Smooth muscle cell (in vitro differentiated cells): ENCODE measurements around the gene GNB4. TPM values are rescaled to one million over a fixed set of nuclear protein-coding genes. Genes with fewer than 3 reads are reported as not detected.

ENCODE experiments used
- DNase-seq: peaks from one replicate; lab custom pipeline; 2025; ENCODE audit not compliant: unreplicated experiment; lab: John Stamatoyannopoulos, UW
- H2AFZ ChIP-seq: fragments of 200-600 bp; sonication (generic); 2 replicates; pipeline ENCODE4 v1.6.0; 2016; ENCODE audit warnings: antibody characterized with exemption, low read depth, mild to moderate bottlenecking
- H3F3A ChIP-seq: fragments of 200-600 bp; sonication (generic); 2 replicates; pipeline ENCODE4 v1.6.0; 2017; ENCODE audit warnings: antibody characterized with exemption, low read depth
- H3K27ac ChIP-seq: fragments of 200-600 bp; sonication (generic); 2 replicates; pipeline ENCODE4 v1.5.1; 2016; ENCODE audit warnings: low read depth, mild to moderate bottlenecking
- H3K27me3 ChIP-seq: fragments of 200-600 bp; sonication (generic); 2 replicates; pipeline ENCODE4 v1.6.1; 2016; ENCODE audit warnings: low read depth, mild to moderate bottlenecking
- H3K36me3 ChIP-seq: fragments of 200-600 bp; sonication (generic); 2 replicates; pipeline ENCODE4 v1.5.1; 2016; ENCODE audit warnings: low read depth
- H3K4me1 ChIP-seq: fragments of 200-600 bp; sonication (generic); 2 replicates; pipeline ENCODE4 v1.5.1; 2016; ENCODE audit warnings: low read depth
- H3K4me2 ChIP-seq: fragments of 200-600 bp; sonication (generic); 2 replicates; pipeline ENCODE4 v1.6.0; 2016; ENCODE audit warnings: mild to moderate bottlenecking
- H3K4me3 ChIP-seq: fragments of 200-600 bp; sonication (generic); 2 replicates; pipeline ENCODE4 v1.5.1; 2016; ENCODE audit warnings: mild to moderate bottlenecking
- H3K79me2 ChIP-seq: fragments of 200-600 bp; sonication (generic); 2 replicates; pipeline ENCODE4 v1.6.0; 2016; ENCODE audit warnings: low read depth, mild to moderate bottlenecking
- H3K9ac ChIP-seq: fragments of 200-600 bp; sonication (generic); 2 replicates; pipeline ENCODE4 v1.6.0; 2016; ENCODE audit warnings: low read depth
- H3K9me3 ChIP-seq: fragments of 200-600 bp; sonication (generic); replicated peaks from 2 replicates; pipeline ENCODE4 v1.5.1; 2016; ENCODE audit warnings: low read depth
- H4K20me1 ChIP-seq: fragments of 200-600 bp; sonication (generic); 2 replicates; pipeline ENCODE4 v1.6.0; 2016; ENCODE audit warnings: low read depth
- WGBS: methylation state at CpG from one replicate; pipeline ENCODE4 v1.1.7; 2016; ENCODE audit warnings: low lambda C conversion rate; 5-methylcytosine and 5-hydroxymethylcytosine counted together
- polyA plus RNA-seq: library from polyadenylated mRNA; unstranded; fragments of >200 nt; fragmentation: Nextera tagmentation; extraction: Ambion mirVana; gene quantifications from 2 replicates; pipeline ENCODE4 v1.2.1, GENCODE V29; 2016
- total RNA-seq: library from RNA; depleted of rRNA; stranded (reverse); fragments of >200 nt; gene quantifications from 2 replicates; pipeline ENCODE4 v1.2.3, GENCODE V29; 2014
- TF ChIP-seq, protein P1 (sequence below): fragments of 200-600 bp; sonication (generic); IDR thresholded peaks from 2 replicates; pipeline ENCODE4 v1.5.1; 2017; ENCODE audit warnings: borderline replicate concordance, mild to moderate bottlenecking, antibody characterized with exemption; ENCODE audit not compliant: insufficient read depth, poor library complexity, severe bottlenecking

The GNB4 gene
- total and polyA plus RNA-seq, 2 experiments from 2014 or later: 33.1 to 56.2 TPM

DNA sequence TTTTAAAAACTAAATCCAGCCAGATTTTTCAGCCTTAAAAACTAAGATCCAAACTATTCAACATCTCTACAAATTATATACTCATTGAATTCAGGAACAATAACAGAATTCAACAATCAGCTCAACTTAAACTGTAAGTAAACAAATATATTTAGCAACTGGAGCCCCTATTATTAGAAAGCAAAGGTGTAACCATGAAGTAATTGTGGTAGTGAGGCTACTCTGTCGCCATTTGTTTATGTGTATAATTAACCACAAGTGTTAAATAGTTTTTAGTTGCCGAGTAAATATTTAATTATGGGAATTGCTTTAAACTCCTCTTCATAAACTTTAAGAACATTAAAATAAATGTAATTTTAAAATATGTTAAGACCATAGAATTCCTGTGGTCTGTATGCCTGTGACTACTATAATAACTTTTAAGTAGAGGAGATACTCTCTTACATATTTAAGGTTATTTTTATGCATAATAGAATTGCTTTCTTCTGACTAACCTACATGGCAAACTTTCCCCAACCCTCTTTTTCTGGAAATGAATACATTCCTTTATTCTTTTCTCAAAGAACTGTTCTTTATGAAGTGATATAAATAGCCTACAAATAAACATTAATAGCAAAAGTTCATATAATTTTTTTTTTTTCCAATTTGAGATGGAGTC is 52.6 kb downstream of the GNB4 start:
- H3K27ac ChIP-seq: no peak overlapping the region
- H3F3A ChIP-seq: no peaks in the 10 kb centered on the region
- no peaks in the 10 kb centered on the region for H3K4me1 ChIP-seq
- no peak overlapping the region for H3K9ac ChIP-seq
- no peaks in the 10 kb centered on the region for H4K20me1 ChIP-seq
- H3K4me2 ChIP-seq: no peak overlapping the region
- H2AFZ ChIP-seq: no peak overlapping the region
- H3K27me3 ChIP-seq: no peaks in the 10 kb centered on the region
- H3K9me3 ChIP-seq: no peaks in the 10 kb centered on the region
- no peak for DNase-seq
- WGBS: 91% methylated on average over 2 of the region's 2 CpGs
- peaks cover 5% of the 10 kb centered on the region for H3K79me2 ChIP-seq
- peaks cover 14% of the 10 kb centered on the region for H3K36me3 ChIP-seq
- TF ChIP-seq, protein P1, sequence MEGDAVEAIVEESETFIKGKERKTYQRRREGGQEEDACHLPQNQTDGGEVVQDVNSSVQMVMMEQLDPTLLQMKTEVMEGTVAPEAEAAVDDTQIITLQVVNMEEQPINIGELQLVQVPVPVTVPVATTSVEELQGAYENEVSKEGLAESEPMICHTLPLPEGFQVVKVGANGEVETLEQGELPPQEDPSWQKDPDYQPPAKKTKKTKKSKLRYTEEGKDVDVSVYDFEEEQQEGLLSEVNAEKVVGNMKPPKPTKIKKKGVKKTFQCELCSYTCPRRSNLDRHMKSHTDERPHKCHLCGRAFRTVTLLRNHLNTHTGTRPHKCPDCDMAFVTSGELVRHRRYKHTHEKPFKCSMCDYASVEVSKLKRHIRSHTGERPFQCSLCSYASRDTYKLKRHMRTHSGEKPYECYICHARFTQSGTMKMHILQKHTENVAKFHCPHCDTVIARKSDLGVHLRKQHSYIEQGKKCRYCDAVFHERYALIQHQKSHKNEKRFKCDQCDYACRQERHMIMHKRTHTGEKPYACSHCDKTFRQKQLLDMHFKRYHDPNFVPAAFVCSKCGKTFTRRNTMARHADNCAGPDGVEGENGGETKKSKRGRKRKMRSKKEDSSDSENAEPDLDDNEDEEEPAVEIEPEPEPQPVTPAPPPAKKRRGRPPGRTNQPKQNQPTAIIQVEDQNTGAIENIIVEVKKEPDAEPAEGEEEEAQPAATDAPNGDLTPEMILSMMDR: no peak
- H3K4me3 ChIP-seq: no peak overlapping the region

DNA sequence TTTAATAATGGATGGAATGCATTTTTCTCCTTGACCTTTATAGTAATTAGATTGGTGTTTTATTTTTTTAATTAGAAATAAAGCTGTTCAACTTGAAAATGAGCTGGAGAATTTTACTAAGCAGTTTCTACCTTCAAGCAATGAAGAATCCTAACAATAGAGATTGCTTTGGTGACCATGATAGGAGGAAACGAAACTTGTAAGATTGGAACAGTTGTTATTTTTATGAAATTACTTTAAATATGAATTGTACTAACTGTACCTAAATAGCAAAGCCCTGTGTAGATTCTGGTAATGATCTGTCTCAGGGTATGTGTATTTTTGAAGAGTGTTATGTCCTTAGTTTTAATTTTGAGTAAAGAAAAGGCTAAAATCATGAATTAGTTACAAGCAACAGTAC is 59.4 kb downstream of the GNB4 start:
- H3K27me3 ChIP-seq: no peaks in the 10 kb centered on the region
- DNase-seq: no peak

DNA sequence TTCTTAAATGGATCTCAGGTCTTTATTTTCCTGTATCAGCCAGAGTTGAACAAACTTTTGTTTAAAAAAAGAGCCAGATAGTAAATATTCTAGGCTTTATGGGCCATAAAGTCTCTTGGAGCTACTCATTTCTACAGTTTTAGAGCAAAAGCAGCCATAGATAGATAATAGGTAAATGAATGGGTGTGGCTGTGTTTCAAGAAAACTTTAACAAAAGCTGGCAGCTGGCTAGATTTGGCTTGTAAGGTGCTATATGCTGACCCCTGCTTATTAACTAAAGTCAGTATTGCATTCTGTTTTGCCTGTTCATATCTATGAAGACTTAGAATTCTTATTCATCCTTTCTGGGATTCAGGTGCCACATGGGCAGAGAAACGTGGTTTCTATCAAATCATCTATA is 74.8 kb downstream of the GNB4 start:
- no peaks in the 10 kb centered on the region for H3K9me3 ChIP-seq
- no peak overlapping the region for H2AFZ ChIP-seq
- no peaks in the 10 kb centered on the region for H3K27me3 ChIP-seq
- H3K4me3 ChIP-seq: no peak overlapping the region
- H3K4me2 ChIP-seq: no peak overlapping the region
- no peak for DNase-seq
- H3K27ac ChIP-seq: no peak overlapping the region
- WGBS: 100% methylated on average over 1 of the region's 1 CpG
- no peaks in the 10 kb centered on the region for H3K4me1 ChIP-seq
- H4K20me1 ChIP-seq: no peaks in the 10 kb centered on the region
- no peak overlapping the region for H3K9ac ChIP-seq
- H3K36me3 ChIP-seq: peaks cover 30% of the 10 kb centered on the region
- no peaks in the 10 kb centered on the region for H3F3A ChIP-seq
- TF ChIP-seq, protein P1: no peak
- no peaks in the 10 kb centered on the region for H3K79me2 ChIP-seq

More for the DNA sequence above, 59.4 kb downstream of the GNB4 start:
- no peak overlapping the region for H3K4me3 ChIP-seq
- no peak overlapping the region for H2AFZ ChIP-seq
- no peaks in the 10 kb centered on the region for H4K20me1 ChIP-seq
- no peaks in the 10 kb centered on the region for H3F3A ChIP-seq
- H3K36me3 ChIP-seq: peaks cover 18% of the 10 kb centered on the region
- no peaks in the 10 kb centered on the region for H3K4me1 ChIP-seq
- peaks cover 5% of the 10 kb centered on the region for H3K79me2 ChIP-seq
- H3K9ac ChIP-seq: no peak overlapping the region
- H3K9me3 ChIP-seq: no peaks in the 10 kb centered on the region
- WGBS: 100% methylated on average over 1 of the region's 1 CpG
- H3K27ac ChIP-seq: no peak overlapping the region
- TF ChIP-seq, protein P1: no peak
- no peak overlapping the region for H3K4me2 ChIP-seq
